Activated T-cell treated with anti-CD3 and anti-CD28 coated beads for 48 hours (primary cell): ENCODE measurements around the gene GRIPAP1.
"Not testable (repeated sequence)": the region's sequence is repeated elsewhere in the genome, so short reads cannot be mapped to it uniquely, and the experiment has no call there.

Experiments used
- DNase-seq: peaks from one replicate; pipeline ENCODE4 v3.0.0-alpha.2; 2020; ENCODE audit warnings: low read depth

The GRIPAP1 gene

GRCh38 chrX:48997455-48997854, 4.6 kb downstream of the GRIPAP1 start:
- no peak for DNase-seq

- DNase-seq: no peak
Measured at GRCh38 chrX:48996969-48997368, 5.1 kb downstream of the GRIPAP1 start.

- DNase-seq: no peak
Measured at GRCh38 chrX:48992341-48992740, 9.7 kb downstream of the GRIPAP1 start.

GRCh38 chrX:48989483-48989882, 12.6 kb downstream of the GRIPAP1 start:
- DNase-seq: no peak

GRCh38 chrX:48983896-48984295, 18.2 kb downstream of the GRIPAP1 start:
- no peak for DNase-seq

- DNase-seq: no peak
Measured at GRCh38 chrX:48983081-48983480, 19.0 kb downstream of the GRIPAP1 start.

GRCh38 chrX:48981178-48981577, 20.9 kb downstream of the GRIPAP1 start:
- no peak for DNase-seq

- DNase-seq: not testable (repeated sequence)
Measured at GRCh38 chrX:48980341-48980740, 21.7 kb downstream of the GRIPAP1 start.

- DNase-seq: no peak
Measured at GRCh38 chrX:48978226-48978625, 23.8 kb downstream of the GRIPAP1 start.

GRCh38 chrX:48976086-48976485, 26.0 kb downstream of the GRIPAP1 start:
- no peak for DNase-seq

GRCh38 chrX:48975541-48975940, 26.5 kb downstream of the GRIPAP1 start:
- DNase-seq: no peak

- DNase-seq: no peak
Measured at GRCh38 chrX:48975041-48975440, 27.0 kb downstream of the GRIPAP1 start.

- DNase-seq: no peak
Measured at GRCh38 chrX:48974574-48974973, 27.5 kb downstream of the GRIPAP1 start.

GRCh38 chrX:48974033-48974432, 28.0 kb downstream of the GRIPAP1 start:
- no peak for DNase-seq

- no peak for DNase-seq
Measured at GRCh38 chrX:48972220-48973164, 29.6 kb downstream of the GRIPAP1 start.

- DNase-seq: no peak
Measured at GRCh38 chrX:48971249-48972219, 30.5 kb downstream of the GRIPAP1 start, which contains the start of gene KCND1. Gene KCND1, minus strand, starts transcription at chrX:48971844. Its CDS starts 1,573 bp downstream, at chrX:48970271.

- DNase-seq: no peak
Measured at GRCh38 chrX:48969471-48969870, 32.6 kb downstream of the GRIPAP1 start.

- no peak for DNase-seq
Measured at GRCh38 chrX:48968377-48968776, 33.7 kb downstream of the GRIPAP1 start.

GRCh38 chrX:48966796-48967579, 35.1 kb downstream of the GRIPAP1 start:
- no peak for DNase-seq

GRCh38 chrX:48965959-48966358, 36.1 kb downstream of the GRIPAP1 start:
- no peak for DNase-seq

GRCh38 chrX:48961585-48962091, 40.4 kb downstream of the GRIPAP1 start:
- DNase-seq: no peak
